Measurements from ENCODE around the gene SCYGR6. TPM values are rescaled to one million over a fixed set of nuclear protein-coding genes. Genes with fewer than 3 reads are reported as not detected.
A peak's percentile ranks its signal among the peaks of the same experiment; 100 is the strongest.

Gene SCYGR6
- total RNA-seq, 2 donors from 2014 or later, result not detected

DNA sequence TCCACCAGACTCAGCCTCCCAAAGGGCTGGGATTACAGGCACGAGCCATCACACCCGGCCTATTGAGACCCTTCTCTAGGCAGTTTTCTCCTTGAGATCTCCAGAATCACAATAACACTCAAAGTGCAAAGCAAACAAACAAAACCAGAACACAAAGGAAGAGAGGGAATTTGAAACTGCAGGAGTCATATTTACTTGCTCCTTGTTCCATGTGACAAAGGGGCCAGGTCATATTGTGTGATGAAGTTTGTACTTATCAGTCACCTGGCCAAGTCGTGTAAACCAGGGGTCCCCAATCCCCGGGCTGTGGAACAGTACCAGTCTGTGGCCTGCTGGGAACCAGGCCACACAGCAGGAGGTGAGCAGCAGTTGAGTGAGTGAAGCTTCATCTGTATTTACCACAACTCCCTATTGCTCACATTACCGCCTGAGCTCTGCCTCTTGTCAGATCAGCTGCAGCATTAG is 47.7 kb upstream of the SCYGR6 start:
- DNase-seq, result peak; percentile 59
- H3K36me3 Mint-ChIP-seq (ENCODE audit: low read depth), result no peaks in the 10 kb centered on the region
- 78% methylated on average over 1 to 5 of the region's 5 CpGs for WGBS, 2 experiments (ENCODE audit: insufficient coverage in 1 of 2, insufficient read length in 1 of 2)
- no peaks in the 10 kb centered on the region for H3K27me3 ChIP-seq (ENCODE audit: control insufficient read depth, insufficient read depth, low read length, poor library complexity, severe bottlenecking)
- no peaks in the 10 kb centered on the region for H3K36me3 ChIP-seq (ENCODE audit: control insufficient read depth, insufficient read depth, low read length)
- H3K4me1 ChIP-seq (ENCODE audit: control insufficient read depth, insufficient read depth, low read length), result no peaks in the 10 kb centered on the region
- H3K9ac ChIP-seq (ENCODE audit: extremely low read depth, low read length, poor library complexity, severe bottlenecking), result no peak overlapping the region
- no peaks in the 10 kb centered on the region for H3K27me3 Mint-ChIP-seq (ENCODE audit: insufficient read depth)
- no peaks in the 10 kb centered on the region for H3K9me3 ChIP-seq (ENCODE audit: control insufficient read depth, low read length)
- no peak overlapping the region for H3K4me3 Mint-ChIP-seq
- peak overlapping the region; percentile 5 for H3K27ac Mint-ChIP-seq
- peaks cover 19% of the 10 kb centered on the region for H3K4me1 Mint-ChIP-seq
- no peak overlapping the region for H3K27ac ChIP-seq (ENCODE audit: low read depth, low read length)
- no peaks in the 10 kb centered on the region for H3K9me3 Mint-ChIP-seq
- no peak overlapping the region for H3K4me3 ChIP-seq (ENCODE audit: low read length)
- TF ChIP-seq, protein P1, sequence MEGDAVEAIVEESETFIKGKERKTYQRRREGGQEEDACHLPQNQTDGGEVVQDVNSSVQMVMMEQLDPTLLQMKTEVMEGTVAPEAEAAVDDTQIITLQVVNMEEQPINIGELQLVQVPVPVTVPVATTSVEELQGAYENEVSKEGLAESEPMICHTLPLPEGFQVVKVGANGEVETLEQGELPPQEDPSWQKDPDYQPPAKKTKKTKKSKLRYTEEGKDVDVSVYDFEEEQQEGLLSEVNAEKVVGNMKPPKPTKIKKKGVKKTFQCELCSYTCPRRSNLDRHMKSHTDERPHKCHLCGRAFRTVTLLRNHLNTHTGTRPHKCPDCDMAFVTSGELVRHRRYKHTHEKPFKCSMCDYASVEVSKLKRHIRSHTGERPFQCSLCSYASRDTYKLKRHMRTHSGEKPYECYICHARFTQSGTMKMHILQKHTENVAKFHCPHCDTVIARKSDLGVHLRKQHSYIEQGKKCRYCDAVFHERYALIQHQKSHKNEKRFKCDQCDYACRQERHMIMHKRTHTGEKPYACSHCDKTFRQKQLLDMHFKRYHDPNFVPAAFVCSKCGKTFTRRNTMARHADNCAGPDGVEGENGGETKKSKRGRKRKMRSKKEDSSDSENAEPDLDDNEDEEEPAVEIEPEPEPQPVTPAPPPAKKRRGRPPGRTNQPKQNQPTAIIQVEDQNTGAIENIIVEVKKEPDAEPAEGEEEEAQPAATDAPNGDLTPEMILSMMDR (conservative IDR thresholded peaks at IDR 0.05), result no peak

DNA sequence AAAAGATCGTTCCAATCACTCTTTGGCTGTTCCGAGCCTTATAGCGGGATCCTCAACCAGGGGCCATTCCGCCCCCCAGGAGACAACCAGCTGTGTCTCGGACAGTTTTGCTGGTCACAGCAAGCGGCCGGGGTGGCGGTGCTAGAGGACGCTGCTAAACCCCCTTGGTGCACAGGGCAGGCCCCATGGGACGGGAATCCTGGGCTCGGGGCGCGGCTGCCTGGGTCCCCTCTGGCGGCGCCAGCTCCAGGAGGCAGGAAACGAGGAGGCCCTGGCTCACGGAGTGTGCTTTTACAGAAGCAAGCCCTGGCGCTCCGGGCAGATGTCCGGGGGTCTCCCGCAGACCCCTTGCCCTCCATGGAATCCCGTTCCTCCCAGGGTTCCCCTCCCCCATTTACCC is 43.3 kb upstream of the SCYGR6 start:
- H3K9ac ChIP-seq (ENCODE audit: extremely low read depth, low read length, poor library complexity, severe bottlenecking), result no peak overlapping the region
- no peak overlapping the region for H3K27ac ChIP-seq (ENCODE audit: low read depth, low read length)
- TF ChIP-seq, protein P1 (conservative IDR thresholded peaks at IDR 0.05), result no peak
- WGBS, 2 experiments (ENCODE audit: insufficient coverage in 1 of 2, insufficient read length in 1 of 2), result 93 to 94% methylated on average over 15 to 22 of the region's 22 CpGs
- no peaks in the 10 kb centered on the region for H3K36me3 ChIP-seq (ENCODE audit: control insufficient read depth, insufficient read depth, low read length)
- no peaks in the 10 kb centered on the region for H3K4me1 ChIP-seq (ENCODE audit: control insufficient read depth, insufficient read depth, low read length)
- Mint-ChIP-seq H3K27me3 (ENCODE audit: insufficient read depth) (no peaks in the 10 kb centered on the region), H3K4me1 (peaks cover 10% of the 10 kb centered on the region), H3K4me3 (no peak overlapping the region), H3K27ac (no peak overlapping the region), H3K9me3 (no peaks in the 10 kb centered on the region), H3K36me3 (ENCODE audit: low read depth) (no peaks in the 10 kb centered on the region)
- no peak for DNase-seq
- no peak overlapping the region for H3K4me3 ChIP-seq (ENCODE audit: low read length)
- H3K9me3 ChIP-seq (ENCODE audit: control insufficient read depth, low read length), result no peaks in the 10 kb centered on the region
- no peaks in the 10 kb centered on the region for H3K27me3 ChIP-seq (ENCODE audit: control insufficient read depth, insufficient read depth, low read length, poor library complexity, severe bottlenecking)

DNA sequence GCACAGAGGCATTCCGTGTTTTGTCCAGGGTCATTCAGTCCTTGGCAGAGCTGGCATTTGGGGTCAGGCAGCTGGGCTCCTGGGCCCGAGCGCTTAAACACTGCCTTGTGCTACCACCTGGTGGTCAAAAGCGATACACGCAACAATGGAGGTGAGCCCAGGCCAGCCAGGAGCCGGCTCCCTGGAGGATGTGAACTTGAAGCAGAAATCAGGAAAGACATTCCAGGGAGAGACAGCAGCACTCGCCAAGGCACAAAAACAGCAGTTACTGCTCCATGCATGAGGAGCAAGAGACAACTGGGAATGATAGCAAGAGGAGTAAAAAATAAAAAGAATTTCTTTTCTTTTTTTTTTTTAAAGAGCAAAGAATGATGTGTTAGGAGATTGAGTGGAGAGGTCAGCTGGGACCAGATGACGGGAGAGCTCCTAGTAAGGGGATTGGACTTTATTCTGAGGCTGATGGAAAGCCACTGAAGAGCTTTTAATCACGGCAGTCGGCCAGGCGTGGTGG is 41.9 kb upstream of the SCYGR6 start:
- Histone ChIP-seq H3K4me3 (ENCODE audit: low read length) (no peak overlapping the region), H3K27me3 (ENCODE audit: control insufficient read depth, insufficient read depth, low read length, poor library complexity, severe bottlenecking) (no peaks in the 10 kb centered on the region), H3K36me3 (ENCODE audit: control insufficient read depth, insufficient read depth, low read length) (no peaks in the 10 kb centered on the region), H3K4me1 (ENCODE audit: control insufficient read depth, insufficient read depth, low read length) (no peaks in the 10 kb centered on the region), H3K27ac (ENCODE audit: low read depth, low read length) (no peak overlapping the region), H3K9me3 (ENCODE audit: control insufficient read depth, low read length) (no peaks in the 10 kb centered on the region), H3K9ac (ENCODE audit: extremely low read depth, low read length, poor library complexity, severe bottlenecking) (no peak overlapping the region)
- WGBS, 2 experiments (ENCODE audit: insufficient coverage in 1 of 2, insufficient read length in 1 of 2), result 22 to 39% methylated on average over 7 to 11 of the region's 11 CpGs
- no peaks in the 10 kb centered on the region for H3K27me3 Mint-ChIP-seq (ENCODE audit: insufficient read depth)
- H3K27ac Mint-ChIP-seq, result no peak overlapping the region
- H3K9me3 Mint-ChIP-seq, result no peaks in the 10 kb centered on the region
- peak; percentile 96 for DNase-seq
- H3K4me3 Mint-ChIP-seq, result no peak overlapping the region
- peaks cover 3% of the 10 kb centered on the region for H3K4me1 Mint-ChIP-seq
- no peaks in the 10 kb centered on the region for H3K36me3 Mint-ChIP-seq (ENCODE audit: low read depth)
- TF ChIP-seq, protein P1 (conservative IDR thresholded peaks at IDR 0.05), result peak; percentile 94

All from endodermal cell (in vitro differentiated cells).